Measurements from ENCODE around the gene RIMBP2.

Gene RIMBP2

DNA sequence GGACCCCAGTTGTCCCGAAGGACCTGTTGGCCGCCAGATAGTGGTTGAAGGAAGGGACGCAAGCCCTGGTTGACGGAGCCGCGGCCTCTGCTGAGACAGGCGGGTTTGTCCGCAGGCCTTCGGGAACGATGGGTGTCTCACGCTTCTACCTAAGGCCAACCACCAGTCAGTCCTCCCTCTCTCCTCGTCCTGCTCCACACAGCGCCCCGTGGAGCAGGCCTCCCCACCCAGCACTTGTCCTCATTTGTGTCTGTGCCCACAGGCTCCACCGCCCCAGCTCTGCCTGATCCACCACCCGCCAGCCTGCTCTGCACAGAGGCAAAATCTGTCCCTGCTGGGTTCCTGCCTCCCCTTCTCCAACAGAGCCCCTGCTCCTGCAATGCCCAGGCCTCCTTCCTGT, 41.0 kb downstream of the RIMBP2 start:
- DNase-seq, result no peak

DNA sequence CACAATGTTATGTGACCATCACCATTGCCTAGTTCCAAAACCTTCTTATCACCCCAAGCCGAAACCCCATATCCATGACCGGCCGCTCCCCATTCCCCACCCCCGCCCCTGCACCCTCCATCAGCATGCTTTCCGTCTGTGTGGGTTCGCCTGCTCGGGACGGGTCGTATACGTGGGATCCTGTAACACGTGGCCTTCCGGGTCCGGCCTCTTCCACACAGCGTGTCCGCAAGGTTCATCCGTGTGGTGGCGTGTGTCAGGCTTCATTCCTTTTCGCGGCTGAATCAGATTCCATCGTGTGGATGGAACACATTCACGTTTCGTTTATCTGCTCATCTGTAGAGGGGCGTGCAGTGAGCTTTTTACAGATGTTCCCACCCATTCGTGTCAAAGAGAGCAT, 41.4 kb downstream of the RIMBP2 start:
- no peak for DNase-seq

DNA sequence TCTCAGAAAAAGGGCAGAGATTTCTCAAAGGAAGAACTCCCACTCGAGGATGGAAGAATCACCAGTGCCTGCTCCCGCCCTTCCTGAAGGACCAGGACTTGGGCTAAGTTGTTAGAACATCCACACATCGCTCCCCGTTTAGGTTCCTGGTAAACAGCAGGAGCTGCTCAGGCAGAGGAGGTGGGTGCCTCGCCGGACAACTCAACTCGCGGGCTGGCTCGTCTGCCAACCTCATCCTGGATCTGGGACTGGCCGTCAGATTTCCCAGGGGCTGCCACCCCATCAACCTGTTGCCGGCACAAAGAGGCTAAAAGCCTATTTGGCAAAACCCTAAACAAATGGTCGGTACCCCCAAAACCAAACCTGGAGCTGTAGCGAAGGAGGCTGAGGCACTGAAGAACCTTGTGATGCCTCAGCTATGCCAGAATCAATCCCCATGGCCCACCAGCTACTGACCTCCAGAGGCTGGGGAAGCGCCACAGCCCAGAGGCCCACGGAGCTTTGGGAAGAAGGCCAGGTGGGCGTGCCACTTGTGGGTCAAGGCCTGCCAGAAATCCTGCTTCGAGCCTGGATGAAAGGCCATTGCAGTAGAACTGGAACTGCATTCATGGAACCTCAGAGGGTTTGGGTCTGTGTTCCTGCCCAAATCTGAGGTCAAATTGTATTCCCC, 42.9 kb downstream of the RIMBP2 start:
- DNase-seq, result no peak

DNA sequence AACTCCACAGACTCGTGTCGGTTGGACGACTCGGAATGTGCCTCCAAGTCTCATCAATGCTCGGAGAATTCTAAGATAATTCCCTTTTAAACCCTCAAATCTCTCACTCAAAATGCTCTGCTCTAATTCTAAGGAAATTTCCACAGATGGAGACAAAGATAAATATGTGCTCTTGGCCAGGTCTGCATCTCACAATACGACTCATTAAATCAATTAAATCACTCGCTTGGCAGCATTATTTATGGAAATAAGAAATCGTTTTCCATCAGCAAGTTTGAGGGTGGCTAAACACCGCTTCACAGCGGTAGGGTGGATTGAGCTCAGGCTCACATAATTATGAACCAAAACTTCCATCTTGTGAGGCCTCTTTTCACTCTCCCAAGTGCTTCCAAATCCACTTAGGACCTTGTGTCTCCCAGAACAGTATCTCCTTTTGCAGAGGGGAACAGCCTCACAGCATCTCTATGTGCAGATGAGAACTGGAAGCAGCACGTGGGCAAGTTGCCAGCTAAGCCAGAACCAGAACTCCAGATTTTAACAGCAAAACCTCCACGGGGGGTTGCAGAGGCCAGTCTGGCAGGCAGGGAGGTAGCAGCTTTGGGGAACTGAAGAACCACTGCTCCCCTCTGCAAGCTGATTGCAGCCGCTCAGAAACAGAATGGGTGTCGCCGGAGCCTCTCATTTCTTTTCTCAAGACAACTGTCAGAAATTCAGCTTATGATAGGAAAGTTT, 43.8 kb downstream of the RIMBP2 start:
- DNase-seq, result no peak

DNA sequence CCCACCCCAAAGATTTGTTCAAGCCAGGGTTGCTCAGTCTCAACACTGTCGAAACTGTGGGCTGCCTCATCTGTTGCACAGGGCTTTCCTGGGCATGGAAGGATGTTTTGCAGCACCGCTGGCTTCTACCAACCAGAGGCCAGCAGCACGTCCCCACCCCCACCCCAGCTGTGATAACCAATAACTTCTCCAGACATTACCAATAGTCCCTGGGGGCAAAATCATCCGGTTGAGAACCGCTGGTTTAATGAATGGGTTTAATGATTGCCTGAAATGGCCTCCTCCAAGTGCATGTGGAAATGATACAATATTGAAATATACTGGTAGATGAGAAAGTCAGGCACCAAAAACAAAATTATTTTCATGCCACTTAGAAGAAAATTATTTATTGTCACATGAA, 44.5 kb downstream of the RIMBP2 start:
- no peak for DNase-seq

DNA sequence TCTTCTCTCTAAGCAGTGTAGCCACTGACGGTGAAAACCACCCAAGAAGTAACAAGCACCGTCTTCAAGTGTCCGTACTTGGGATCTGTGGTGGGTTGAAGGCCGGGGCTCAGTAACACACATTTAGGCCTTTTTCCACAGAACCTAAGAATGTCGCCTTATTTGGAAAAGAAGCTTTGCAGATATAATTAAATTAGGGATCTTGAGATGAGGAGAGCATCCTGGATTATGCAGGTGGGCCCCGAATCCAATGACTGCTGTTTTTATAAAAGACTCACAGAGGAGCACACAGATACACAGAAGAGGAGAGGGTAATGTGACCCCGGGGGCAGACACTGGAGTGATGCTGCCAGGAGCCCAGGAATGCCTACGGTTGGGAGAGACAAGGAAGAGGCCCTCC, 46.3 kb downstream of the RIMBP2 start:
- no peak for DNase-seq

DNA sequence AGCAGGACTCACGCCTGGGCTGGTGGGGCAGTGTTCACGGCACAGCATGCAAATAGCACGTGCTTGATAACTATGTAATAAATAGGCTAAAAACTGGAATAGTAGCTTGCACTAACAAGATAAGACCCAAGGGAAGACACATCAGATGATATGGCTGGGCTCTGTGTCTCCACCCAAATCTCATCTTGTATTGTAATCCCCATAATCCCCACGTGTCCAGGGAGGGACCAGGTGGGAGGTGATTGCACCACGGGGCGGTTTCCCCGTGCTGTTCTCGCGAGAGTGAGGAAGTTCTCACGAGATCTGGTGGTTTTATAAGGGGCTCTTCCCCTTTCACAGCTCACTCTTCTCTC, 46.9 kb downstream of the RIMBP2 start:
- no peak for DNase-seq

DNA sequence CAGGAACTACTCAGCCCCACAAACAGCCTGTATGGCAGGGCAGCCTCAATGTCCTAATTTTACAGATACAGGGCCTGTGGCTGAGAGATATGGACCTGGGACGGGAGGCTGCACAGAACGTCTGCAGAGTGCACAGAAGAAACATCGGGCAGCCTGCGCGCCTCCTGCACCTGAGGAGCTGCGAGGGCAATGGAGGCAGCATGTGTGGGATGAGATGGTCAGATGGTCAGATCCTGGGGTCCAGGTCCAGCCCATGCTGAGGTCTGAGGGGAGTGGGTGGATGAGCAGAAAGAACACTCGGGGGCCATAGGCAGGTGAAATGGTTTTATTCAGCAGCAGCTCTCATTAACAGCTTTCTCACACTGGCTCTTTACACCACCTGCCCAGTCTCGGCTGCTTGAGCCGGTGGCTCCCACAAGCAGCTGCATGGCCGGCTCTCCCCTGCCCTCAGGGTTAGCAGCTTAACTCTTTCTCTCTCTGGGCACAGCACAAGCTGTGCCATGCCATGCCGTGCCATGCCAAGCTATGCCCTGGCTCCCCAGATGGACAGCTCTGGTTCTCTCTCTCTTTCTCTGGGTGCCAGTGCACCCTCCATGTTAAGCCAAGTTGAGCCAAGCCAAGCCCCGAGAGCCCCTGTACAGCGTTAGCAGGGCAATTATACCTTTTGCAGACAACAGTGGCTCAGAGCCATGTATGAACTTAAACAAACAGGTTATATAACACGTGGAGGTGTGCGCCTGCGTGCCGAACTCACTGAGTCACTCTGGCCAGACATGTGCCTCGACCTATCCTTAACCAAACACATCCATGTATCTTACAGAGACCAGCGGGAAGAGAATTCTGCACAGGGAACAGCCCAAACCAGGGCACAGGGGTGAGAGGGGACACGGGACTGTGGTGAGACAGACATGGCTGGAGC, 47.6 kb downstream of the RIMBP2 start:
- DNase-seq, result no peak

DNA sequence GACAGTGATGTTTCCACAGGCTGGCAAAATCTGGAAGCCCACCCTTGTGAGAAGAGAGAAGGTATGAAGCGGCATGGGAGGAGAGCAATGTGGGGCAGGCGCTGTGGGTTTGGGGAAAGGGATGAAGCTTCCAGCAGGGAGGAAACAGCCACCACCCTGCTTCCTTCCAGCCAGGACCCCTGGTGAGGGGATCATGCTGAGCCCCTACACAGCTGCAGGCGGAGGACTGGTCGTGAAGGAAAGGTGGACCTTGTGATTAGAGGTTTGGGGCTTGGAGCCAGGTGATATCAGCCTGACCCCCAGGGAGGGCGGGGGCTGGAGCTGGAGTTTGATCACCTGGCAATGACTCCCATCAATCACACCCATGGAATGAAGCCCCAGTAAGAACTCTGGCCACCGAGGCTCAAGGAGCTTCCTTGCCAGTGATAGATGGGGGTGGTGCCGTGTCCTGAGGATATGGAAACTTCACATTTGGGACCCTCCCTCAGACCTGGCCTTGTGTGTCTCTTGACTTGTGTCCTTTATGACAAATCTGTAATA, 48.6 kb downstream of the RIMBP2 start:
- no peak for DNase-seq

DNA sequence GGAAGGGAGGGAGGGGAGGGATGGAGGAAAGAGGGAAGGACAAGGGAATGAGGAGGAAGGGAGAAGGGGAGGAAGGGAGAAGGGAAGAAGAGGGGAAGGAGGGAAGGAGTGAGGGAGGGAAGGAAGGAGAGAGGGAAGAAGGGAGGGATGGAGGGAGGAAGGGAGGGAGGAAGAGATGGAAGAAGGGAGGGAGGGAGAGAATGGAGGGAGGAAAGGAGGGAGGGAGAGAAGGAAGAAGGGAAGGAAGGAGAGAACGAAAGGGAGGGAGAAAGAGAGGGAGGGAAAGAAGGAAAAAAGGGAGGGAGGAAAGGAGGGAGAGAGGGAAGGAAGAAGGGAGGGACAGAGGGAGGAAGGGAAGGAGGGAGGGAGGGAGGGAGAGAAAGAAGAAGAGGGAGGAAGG, 49.5 kb downstream of the RIMBP2 start:
- DNase-seq, result no peak

DNA sequence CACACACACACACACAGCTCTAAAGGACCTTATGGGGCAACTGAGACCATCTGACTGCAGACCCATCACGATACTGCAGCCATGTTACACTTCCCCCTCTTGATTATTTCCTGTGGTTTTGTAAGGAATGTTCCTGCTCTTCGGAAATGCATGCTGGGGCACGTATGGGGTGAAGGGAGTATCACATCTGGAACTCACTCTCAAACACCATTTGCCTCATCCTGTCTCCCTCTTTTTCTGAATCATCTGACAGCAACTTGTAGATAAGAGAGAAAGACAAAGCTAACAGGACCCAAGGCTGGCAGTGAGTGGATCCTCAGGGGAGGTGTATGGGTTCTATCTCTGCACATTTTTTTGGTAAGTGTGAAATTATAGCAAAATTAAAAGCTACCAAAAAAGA, 50.3 kb downstream of the RIMBP2 start:
- no peak for DNase-seq

DNA sequence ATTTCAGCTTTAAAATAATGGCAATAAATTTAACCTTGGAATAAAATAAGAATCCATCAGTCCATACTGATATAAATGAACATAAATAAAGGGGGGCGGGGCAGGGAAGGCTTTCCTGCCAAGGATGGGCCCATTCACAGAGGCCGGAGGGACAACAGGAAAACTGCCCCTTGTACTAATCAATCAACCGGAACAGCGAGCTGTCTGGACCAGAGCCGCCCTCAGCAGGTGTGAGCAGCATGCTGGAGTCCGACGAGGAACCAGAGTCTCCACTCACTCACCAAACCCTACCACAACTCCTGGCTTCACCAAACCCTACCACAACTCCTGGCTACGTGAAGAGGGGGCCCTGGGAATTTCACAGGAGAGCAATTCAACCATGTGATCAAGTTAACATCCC, 51.3 kb downstream of the RIMBP2 start:
- no peak for DNase-seq

DNA sequence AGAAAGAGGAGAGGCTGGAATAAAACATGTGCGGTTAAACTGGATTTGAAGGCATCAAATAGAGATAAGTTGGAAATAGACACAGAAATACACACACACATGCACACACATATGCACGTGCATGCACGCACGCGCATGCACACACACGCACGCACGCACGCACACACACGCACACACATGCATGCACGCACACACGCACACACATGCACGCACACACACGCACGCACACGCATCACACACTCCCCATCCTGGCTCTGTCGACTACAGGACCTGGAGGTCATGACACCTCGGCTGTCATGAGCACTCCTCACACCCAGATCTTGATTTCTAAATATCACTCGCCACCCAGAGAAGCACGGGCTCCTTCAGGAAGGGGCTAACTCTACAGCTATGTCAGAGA, 51.8 kb downstream of the RIMBP2 start:
- no peak for DNase-seq

DNA sequence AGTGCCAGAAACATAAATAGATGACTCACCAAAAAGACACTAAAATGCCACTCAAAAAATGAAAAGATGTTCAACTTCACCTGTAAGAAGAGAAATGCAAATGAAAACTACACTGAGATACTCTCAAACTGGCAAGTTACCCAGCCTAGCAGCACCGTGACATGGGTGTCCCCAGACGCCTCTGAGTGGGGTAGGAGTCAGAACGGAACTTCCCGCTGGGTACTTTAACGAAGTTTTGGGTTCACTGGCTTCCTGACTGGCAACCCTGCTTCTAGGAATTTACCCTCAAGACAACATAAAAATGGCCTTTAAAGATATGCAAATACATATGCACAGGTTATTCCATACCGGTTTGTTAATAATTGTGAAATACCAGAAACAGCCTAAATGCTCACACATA, 52.6 kb downstream of the RIMBP2 start:
- DNase-seq, result no peak

DNA sequence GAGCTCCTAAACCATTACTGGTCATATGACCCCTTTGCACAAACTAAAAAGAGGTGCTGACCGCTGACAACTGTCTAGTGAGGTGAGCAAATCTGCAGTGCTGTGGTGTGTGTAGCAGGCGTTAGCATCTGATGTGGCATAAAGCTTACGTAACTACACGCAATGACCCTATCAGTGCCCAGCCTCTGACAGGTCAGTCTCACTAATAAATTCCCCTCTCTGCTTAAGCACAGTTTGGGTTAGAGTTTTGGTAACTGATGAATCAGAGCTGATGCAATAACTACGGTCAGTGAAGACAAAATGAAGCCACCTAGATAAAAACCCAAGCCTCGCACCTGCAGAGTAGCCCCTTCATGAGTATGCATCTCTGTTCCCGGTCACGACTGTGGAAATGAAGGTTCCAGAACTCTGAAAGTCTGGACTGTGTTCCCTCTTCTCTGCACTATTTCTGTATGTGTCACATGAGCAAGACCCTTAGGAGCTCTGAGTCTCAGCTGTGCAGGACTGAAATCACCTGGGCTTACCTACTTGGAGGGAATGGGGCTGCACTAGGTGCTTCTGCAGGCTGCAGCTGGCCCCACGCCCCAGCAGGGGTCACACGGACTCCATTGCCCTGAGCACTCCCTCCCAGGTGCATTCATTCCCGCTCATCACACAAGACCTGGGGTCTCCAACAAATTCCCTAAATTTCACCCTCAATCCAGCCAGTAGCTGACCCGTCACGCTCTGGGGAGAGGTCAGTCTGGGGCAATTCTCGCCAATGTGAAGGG, 54.4 kb downstream of the RIMBP2 start:
- no peak for DNase-seq

DNA sequence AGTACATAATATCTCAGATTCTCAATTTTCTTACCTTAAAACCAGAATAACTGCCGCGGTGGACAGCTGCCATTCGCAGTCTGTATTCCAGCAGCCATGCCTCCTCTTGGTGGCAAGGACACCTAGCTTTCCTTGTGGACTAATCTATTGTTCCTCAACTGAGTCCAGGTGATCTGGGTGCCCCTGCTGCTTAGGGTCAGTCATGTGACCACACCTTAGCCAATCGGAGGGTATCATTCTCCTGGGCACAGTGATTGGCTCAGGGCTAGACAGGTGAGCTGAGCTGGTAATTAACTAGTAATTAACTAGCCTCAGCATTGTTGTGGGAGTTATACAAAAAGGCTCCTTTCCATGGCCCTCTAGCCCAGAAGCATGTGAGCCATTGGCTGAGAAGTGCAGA, 55.0 kb downstream of the RIMBP2 start:
- DNase-seq, result no peak

DNA sequence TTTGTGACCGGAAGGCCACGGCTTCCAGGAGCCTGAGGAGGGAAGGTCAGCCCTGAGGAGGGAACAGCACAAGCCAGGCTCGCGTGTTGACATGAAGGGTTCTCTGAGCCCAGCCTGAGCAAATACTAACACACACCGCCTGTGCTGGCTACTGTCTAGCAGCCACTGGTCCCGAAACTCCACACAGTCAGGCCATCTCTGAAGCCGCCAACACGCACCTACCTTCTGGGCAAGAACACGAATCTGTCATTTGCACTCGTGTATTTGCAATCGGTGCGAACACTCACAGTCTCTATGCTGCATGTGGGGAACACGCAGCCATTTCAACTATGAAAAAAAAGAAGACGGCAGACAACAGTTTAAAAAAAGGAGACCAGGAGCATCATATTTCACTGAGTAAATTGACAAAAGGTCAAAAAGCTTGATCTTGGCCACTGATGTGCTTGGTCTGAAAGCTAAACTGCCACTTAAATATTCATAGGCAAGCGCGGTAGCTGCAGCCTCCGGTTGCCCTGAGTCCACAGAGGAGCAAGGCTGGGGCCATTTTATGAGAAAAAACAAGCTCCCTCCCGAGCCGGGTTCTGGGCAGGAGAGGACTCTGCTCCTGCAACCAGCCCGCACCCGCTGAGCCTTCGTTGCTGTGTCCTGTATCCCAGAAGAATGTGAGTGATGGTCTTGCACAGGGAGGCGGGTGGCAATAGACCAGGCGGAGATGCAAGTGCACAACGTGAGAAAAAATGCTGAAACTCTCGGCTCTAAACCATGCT, 57.8 kb downstream of the RIMBP2 start:
- DNase-seq, result no peak

DNA sequence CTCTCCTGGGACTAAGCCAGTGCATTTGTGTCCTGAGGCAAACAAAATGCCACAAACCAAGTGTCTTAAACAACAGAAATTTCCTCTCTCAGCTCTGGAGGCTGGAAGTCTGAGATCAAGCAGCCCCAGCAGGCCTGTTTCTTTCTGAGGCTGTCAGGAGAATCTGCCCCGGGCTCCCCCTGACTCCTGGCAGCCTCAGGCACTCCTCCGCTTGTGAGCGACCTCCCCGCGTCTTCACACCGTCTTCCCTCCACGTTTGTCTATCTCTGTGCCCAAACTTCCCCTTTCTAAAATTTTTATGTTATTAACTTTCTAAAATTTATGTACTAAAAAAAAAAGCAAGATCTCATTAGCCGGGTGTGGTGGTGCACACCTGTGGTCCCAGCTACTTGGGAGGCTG, 59.7 kb downstream of the RIMBP2 start:
- DNase-seq, result no peak

DNA sequence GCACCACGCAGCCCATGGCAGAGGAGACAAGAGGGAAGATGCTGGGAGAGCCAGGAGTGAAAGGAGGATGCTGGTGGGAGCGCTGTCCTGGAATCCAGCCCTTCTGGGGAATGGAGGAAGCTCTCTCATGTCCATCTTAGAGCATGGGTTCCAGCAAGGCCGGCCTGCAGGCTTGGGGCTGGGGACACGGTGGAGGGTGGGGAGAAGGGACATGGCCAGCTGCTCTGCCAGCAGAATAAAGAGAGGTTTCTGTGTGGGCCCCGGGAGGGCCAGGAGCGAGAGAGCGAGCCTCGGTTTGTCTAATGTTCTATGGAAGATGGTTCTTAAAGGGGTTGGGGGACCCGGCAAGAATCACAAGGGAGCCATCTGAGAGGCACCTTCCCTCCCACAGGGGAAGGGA, 60.2 kb downstream of the RIMBP2 start:
- no peak for DNase-seq

DNA sequence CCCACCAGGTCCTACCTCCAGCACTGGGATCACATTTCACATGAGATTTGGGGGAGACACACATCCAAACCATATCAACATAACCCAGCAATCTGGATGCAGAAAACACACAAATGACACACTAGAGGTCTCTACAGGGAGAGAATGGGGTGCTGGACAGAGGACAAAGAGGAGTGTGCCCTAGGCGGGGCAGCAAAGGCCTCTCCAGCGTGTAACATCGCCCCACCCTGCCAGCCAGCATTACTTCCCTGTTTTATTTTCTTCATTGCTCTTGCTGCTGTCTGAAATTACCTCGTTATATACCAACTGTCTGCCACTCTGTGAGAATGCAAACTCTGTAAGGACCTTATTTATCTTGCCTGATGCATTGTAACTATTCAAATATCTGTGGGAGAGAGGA, 61.1 kb downstream of the RIMBP2 start:
- no peak for DNase-seq

DNA sequence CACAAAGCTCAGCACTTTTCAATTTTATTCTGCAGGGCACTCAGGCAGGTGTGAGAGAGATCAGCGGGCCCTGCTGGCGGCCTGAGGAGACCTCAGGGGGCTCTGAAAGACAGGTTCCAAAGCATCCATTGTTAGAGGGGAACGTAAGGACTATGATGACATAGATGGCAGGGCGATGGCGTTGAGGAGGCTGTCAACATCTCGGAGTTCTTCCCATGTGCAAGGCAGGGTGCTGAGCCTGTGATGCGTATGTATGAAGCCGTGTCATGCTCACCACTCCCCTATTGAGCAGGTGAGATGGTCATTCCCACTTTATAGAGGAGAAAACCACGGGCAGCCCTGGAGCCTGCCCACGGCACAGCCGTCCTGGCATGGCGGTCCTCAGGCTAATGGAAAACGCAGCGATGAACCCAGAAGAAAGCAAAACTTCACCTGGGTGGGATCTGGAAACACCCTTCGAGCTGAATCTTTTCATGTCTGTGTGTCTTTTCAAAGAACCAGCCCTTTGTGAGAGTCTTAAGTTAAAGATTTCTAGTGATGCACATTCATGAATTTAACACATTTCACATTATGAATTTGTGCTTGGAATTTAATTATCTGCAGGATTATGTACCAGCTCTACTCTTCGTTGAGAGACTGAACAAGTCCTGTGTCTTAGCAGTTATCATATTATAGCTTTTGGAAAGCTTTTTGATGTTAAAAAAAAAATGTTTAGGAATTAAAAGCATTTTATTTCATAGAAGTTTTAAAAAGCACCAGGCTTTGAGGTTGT, 64.7 kb downstream of the RIMBP2 start:
- no peak for DNase-seq
